HepG2 (cell line): ENCODE measurements around the gene ITIH3. TPM values are rescaled to one million over a fixed set of nuclear protein-coding genes. Genes with fewer than 3 reads are reported as not detected.
"Not testable (repeated sequence)": the region's sequence is repeated elsewhere in the genome, so short reads cannot be mapped to it uniquely, and the experiment has no call there.

ENCODE experiments used
- ATAC-seq: fragments of 200-7000 bp; cut with Tn5 transposase; 3 replicates; pipeline ENCODE4 v1.9.1; 2020; ENCODE audit warnings: mild to moderate bottlenecking, moderate library complexity
- BruUV-seq: library from RNA; stranded (reverse); fragments of 400-500 nt; replicated peaks from 2 replicates; lab custom pipeline; 2021; lab: Mats Ljungman, UMichigan
- CTCF ChIA-PET: fragments of 300-600 bp; formaldehyde crosslinking; extraction: SDS; loops from one replicate; lab custom pipeline; 2021; ENCODE audit warnings: low total read pairs, inconsistent platforms, low intra/inter-chr PET ratio; lab: Yijun Ruan, JAX
- POLR2A ChIA-PET: fragments of 350-600 bp; sonication (Branson Sonifier 250); formaldehyde crosslinking; loops from one replicate; lab custom pipeline; 2020; ENCODE audit warnings: antibody characterized with exemption, inconsistent platforms; lab: Yijun Ruan, JAX
- DNase-seq: peaks from one replicate; pipeline ENCODE4 v3.0.0-alpha.2; 2015; ENCODE audit warnings: low spot score
- FAIRE-seq: peaks from 3 replicates; lab custom pipeline; 2011; peaks lifted over from hg19 to GRCh38; lab: Jason Lieb, UNC
- H2AFZ ChIP-seq: one replicate; pipeline ENCODE4 v1.6.1; 2011; ENCODE audit warnings: low read length, inconsistent platforms
- H3K27ac ChIP-seq: fragments of 300-600 bp; 3 replicates; pipeline ENCODE4 v1.8.0; 2011; ENCODE audit warnings: mixed run types, mild to moderate bottlenecking, mixed read lengths, low read length, inconsistent platforms; ENCODE audit not compliant: insufficient read depth; ENCODE audit errors: extremely low read length
- H3K27me3 ChIP-seq, 2 experiments: fragments of 200-600 bp in 1 of 2; 2 replicates in 1 of 2; 3 replicates in 1 of 2; pipeline versions ENCODE4 v1.6.0 to v1.8.0; 2011; ENCODE audit warnings: low read length in 2 of 2, mild to moderate bottlenecking in 2 of 2, moderate library complexity in 2 of 2, inconsistent platforms in 1 of 2; ENCODE audit not compliant: insufficient read depth in 2 of 2, control insufficient read depth in 1 of 2
- H3K36me3 ChIP-seq, 2 experiments: fragments of 200-600 bp in 1 of 2; replicated peaks in 1 of 2; 2 replicates in 1 of 2; 3 replicates in 1 of 2; pipeline versions ENCODE4 v1.5.1 to v1.8.0; 2011; ENCODE audit warnings: low read length in 2 of 2, inconsistent platforms in 1 of 2; ENCODE audit not compliant: insufficient read depth in 2 of 2, control insufficient read depth in 1 of 2
- H3K4me1 ChIP-seq: 2 replicates; pipeline ENCODE4 v1.5.1; 2012; ENCODE audit warnings: low read length, inconsistent platforms; ENCODE audit not compliant: insufficient read depth
- H3K4me2 ChIP-seq: 2 replicates; pipeline ENCODE4 v1.6.0; 2011; ENCODE audit warnings: low read depth, low read length, inconsistent platforms
- H3K4me3 ChIP-seq, 3 experiments: fragments of 200-600 bp in 1 of 3; sonication (generic), shearing (Covaris generic) in 1 of 3; replicated peaks in 1 of 3; 2 replicates each; pipeline ENCODE4 v1.5.1; 2011 to 2016; ENCODE audit warnings: low read length in 3 of 3, inconsistent platforms in 2 of 3, low read depth in 2 of 3, mild to moderate bottlenecking in 2 of 3, control low read depth in 1 of 3, mixed read lengths in 1 of 3; ENCODE audit not compliant: insufficient read depth in 1 of 3
- H3K79me2 ChIP-seq: one replicate; pipeline ENCODE4 v1.6.1; 2011; ENCODE audit warnings: low read length, inconsistent platforms; ENCODE audit not compliant: insufficient read depth
- H3K9ac ChIP-seq: 2 replicates; pipeline ENCODE4 v1.6.0; 2011; ENCODE audit warnings: mild to moderate bottlenecking, low read depth, low read length, inconsistent platforms; ENCODE audit not compliant: insufficient read depth
- H3K9me3 ChIP-seq: 2 replicates; pipeline ENCODE4 v1.5.1; 2012; ENCODE audit warnings: mild to moderate bottlenecking, low read length
- H4K20me1 ChIP-seq: 2 replicates; pipeline ENCODE4 v1.6.0; 2011; ENCODE audit warnings: inconsistent platforms, mild to moderate bottlenecking, low read length, moderate library complexity; ENCODE audit not compliant: insufficient read depth
- ETV6 ChIP-seq: sonication (generic); formaldehyde crosslinking; conservative IDR thresholded peaks from 2 replicates; pipeline ENCODE4 v1.4.0; 2020; ENCODE audit warnings: missing genetic modification reagents
- POLR2AphosphoS5 ChIP-seq: IDR thresholded peaks from 2 replicates; pipeline ENCODE4 v1.6.1; 2012; ENCODE audit warnings: low read depth, low read length
- SETDB1 ChIP-seq: sonication (generic); formaldehyde crosslinking; IDR thresholded peaks from 2 replicates; pipeline ENCODE4 v1.5.1; 2020; ENCODE audit warnings: missing genetic modification reagents, mild to moderate bottlenecking, borderline replicate concordance
- ZC3H4 ChIP-seq: sonication (generic); formaldehyde crosslinking; IDR thresholded peaks from 2 replicates; pipeline ENCODE4 v1.4.0; 2020; ENCODE audit warnings: missing genetic modification reagents, borderline replicate concordance
- ZNF17 ChIP-seq: sonication (generic); formaldehyde crosslinking; IDR thresholded peaks from 2 replicates; pipeline ENCODE4 v1.5.0; 2020; ENCODE audit warnings: mild to moderate bottlenecking, missing genetic modification reagents
- ZNF34 ChIP-seq: sonication (generic); formaldehyde crosslinking; IDR thresholded peaks from 2 replicates; pipeline ENCODE4 v1.4.0; 2020; ENCODE audit warnings: mild to moderate bottlenecking, missing genetic modification reagents, borderline replicate concordance
- ZNF501 ChIP-seq: sonication (generic); formaldehyde crosslinking; IDR thresholded peaks from 2 replicates; pipeline ENCODE4 v1.5.1; 2020; ENCODE audit warnings: mild to moderate bottlenecking, moderate library complexity, missing genetic modification reagents
- ZNF563 ChIP-seq: sonication (generic); formaldehyde crosslinking; IDR thresholded peaks from 2 replicates; pipeline ENCODE4 v1.8.0; 2022; ENCODE audit warnings: mild to moderate bottlenecking, moderate library complexity, missing genetic modification reagents
- WGBS: methylation state at CpG from one replicate; pipeline ENCODE4 v1.1.6; 2017; ENCODE audit warnings: low lambda C conversion rate; 5-methylcytosine and 5-hydroxymethylcytosine counted together
- in situ Hi-C: cut with HindIII; loops from 2 replicates; pipeline ENCODE4 v1.10.0; 2017; ENCODE audit warnings: low pct_unique_long_range_greater_than_20kb; ENCODE audit not compliant: extremely low pct_ligation_motif_present
- intact Hi-C: fragments of 100-400 bp; cut with micrococcal nuclease; formaldehyde crosslinking; loops from one replicate; pipeline ENCODE4 v1.10.0; 2022; ENCODE audit not compliant: unreplicated experiment
- polyA plus RNA-seq, 8 experiments: library from polyadenylated mRNA; depleted of rRNA in 3 of 8; stranded (reverse) in 7 of 8; unstranded in 1 of 8; fragments of >200 nt; fragmentation: Illumina TruSeq in 4 of 8; extraction: Trizol in 4 of 8; gene quantifications; 2 replicates each; pipeline versions ENCODE4 v1.2.1 to v1.2.3, GENCODE V29; 2011 to 2016; ENCODE audit warnings: low read depth in 4 of 8, missing spikeins in 1 of 8, mixed read lengths in 1 of 8; ENCODE audit not compliant: insufficient read depth in 1 of 8
- total RNA-seq, 5 experiments: library from RNA; depleted of rRNA; stranded (reverse); fragments of >200 nt; fragmentation: Illumina TruSeq; extraction: Trizol; gene quantifications; 2 replicates each; pipeline ENCODE4 v1.2.3, GENCODE V29; 2016; ENCODE audit warnings: low read depth in 1 of 5
- TF ChIP-seq, protein P1 (sequence below): sonication (generic); formaldehyde crosslinking; IDR thresholded peaks from 2 replicates; pipeline ENCODE4 v1.5.0; 2020; ENCODE audit warnings: mild to moderate bottlenecking, missing genetic modification reagents, borderline replicate concordance
- TF ChIP-seq, protein P2 (sequence below): sonication (generic); formaldehyde crosslinking; IDR thresholded peaks from 2 replicates; pipeline ENCODE4 v1.8.1; 2023; ENCODE audit warnings: mild to moderate bottlenecking, inconsistent platforms, moderate library complexity, missing genetic modification reagents, borderline replicate concordance

The ITIH3 gene
- total and polyA plus RNA-seq, 2 of the 13 experiments (the other 11 are each of a cell fraction or from before 2014, with no cell fraction given), result 105 to 632 TPM

DNA sequence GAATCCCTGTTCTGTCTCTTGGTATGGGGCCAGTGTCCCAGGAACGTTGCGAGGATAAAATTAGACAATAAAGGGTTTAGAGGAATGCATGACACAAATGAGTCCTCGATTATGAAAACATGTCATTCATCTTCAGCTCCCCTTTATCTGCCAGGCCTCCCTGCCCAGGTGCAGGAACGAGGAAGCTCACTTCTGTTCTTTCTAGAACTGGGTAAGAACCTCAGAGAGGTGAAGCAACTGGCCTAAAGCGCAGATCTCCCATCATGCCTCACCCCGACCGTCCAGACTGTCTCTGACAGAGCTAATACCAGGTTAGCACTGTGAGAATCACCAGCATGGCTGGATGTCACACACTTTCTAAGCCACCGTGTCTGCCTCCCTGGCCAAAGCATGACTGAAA is 18.7 kb upstream of the ITIH3 start (continued):
- 0 out of 2 replicates have a peak, but pooled peaks have one; percentile 49 for TF ChIP-seq ZNF563 (CRISPR knock-in tag)
- 0 out of 2 replicates have a peak, but pooled peaks have one; percentile 1 for TF ChIP-seq ZNF34 (CRISPR knock-in tag)
- 0 out of 2 replicates have a peak, but pooled peaks have one; percentile 12 for TF ChIP-seq ZNF501
- TF ChIP-seq, protein P1, sequence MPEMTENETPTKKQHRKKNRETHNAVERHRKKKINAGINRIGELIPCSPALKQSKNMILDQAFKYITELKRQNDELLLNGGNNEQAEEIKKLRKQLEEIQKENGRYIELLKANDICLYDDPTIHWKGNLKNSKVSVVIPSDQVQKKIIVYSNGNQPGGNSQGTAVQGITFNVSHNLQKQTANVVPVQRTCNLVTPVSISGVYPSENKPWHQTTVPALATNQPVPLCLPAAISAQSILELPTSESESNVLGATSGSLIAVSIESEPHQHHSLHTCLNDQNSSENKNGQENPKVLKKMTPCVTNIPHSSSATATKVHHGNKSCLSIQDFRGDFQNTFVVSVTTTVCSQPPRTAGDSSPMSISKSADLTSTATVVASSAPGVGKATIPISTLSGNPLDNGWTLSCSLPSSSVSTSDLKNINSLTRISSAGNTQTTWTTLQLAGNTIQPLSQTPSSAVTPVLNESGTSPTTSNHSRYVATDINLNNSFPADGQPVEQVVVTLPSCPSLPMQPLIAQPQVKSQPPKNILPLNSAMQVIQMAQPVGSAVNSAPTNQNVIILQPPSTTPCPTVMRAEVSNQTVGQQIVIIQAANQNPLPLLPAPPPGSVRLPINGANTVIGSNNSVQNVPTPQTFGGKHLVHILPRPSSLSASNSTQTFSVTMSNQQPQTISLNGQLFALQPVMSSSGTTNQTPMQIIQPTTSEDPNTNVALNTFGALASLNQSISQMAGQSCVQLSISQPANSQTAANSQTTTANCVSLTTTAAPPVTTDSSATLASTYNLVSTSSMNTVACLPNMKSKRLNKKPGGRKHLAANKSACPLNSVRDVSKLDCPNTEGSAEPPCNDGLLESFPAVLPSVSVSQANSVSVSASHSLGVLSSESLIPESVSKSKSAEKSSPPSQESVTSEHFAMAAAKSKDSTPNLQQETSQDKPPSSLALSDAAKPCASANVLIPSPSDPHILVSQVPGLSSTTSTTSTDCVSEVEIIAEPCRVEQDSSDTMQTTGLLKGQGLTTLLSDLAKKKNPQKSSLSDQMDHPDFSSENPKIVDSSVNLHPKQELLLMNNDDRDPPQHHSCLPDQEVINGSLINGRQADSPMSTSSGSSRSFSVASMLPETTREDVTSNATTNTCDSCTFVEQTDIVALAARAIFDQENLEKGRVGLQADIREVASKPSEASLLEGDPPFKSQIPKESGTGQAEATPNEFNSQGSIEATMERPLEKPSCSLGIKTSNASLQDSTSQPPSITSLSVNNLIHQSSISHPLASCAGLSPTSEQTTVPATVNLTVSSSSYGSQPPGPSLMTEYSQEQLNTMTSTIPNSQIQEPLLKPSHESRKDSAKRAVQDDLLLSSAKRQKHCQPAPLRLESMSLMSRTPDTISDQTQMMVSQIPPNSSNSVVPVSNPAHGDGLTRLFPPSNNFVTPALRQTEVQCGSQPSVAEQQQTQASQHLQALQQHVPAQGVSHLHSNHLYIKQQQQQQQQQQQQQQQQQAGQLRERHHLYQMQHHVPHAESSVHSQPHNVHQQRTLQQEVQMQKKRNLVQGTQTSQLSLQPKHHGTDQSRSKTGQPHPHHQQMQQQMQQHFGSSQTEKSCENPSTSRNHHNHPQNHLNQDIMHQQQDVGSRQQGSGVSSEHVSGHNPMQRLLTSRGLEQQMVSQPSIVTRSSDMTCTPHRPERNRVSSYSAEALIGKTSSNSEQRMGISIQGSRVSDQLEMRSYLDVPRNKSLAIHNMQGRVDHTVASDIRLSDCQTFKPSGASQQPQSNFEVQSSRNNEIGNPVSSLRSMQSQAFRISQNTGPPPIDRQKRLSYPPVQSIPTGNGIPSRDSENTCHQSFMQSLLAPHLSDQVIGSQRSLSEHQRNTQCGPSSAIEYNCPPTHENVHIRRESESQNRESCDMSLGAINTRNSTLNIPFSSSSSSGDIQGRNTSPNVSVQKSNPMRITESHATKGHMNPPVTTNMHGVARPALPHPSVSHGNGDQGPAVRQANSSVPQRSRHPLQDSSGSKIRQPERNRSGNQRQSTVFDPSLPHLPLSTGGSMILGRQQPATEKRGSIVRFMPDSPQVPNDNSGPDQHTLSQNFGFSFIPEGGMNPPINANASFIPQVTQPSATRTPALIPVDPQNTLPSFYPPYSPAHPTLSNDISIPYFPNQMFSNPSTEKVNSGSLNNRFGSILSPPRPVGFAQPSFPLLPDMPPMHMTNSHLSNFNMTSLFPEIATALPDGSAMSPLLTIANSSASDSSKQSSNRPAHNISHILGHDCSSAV (CRISPR knock-in tag), result no peak
- TF ChIP-seq SETDB1 (CRISPR knock-in tag), result no peak
- TF ChIP-seq POLR2AphosphoS5, result peak; percentile 28; the same call in 1 of the 2 replicates
- 0 out of 2 replicates have a peak, but pooled peaks have one; percentile 58 for TF ChIP-seq ZNF17
- TF ChIP-seq ETV6, result no peak
- TF ChIP-seq ZC3H4 (CRISPR knock-in tag), result peak; percentile 32; the same call in 1 of the 2 replicates
- TF ChIP-seq, protein P2, sequence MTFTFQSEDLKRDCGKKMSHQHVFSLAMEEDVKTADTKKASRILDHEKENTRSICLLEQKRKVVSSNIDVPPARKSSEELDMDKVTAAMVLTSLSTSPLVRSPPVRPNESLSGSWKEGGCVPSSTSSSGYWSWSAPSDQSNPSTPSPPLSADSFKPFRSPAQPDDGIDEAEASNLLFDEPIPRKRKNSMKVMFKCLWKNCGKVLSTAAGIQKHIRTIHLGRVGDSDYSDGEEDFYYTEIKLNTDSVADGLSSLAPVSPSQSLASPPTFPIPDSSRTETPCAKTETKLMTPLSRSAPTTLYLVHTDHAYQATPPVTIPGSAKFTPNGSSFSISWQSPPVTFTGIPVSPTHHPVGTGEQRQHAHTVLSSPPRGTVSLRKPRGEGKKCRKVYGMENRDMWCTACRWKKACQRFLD (CRISPR knock-in tag), result 0 out of 2 replicates have a peak, but pooled peaks have one; percentile 21

DNA sequence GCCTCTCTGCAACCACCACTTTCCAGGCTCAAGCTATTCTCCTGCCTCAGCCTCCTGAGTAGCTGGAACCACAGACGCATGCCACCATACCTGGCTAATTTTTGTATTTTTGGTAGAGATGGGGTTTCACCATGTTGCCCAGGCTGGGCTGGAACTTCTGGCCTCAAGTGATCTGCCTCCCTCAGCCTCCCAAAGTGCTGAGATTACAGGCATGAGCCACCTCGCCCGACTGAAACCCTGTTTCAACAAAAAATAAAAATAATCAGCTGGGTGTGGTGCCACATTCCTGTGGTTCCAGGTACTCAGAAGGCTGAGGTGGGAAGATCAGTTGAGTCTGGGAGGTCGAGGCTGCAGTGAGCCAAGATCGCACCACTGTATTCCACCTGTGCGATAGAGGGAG is 18.1 kb upstream of the ITIH3 start:
- H3K36me3 ChIP-seq, H3K79me2 ChIP-seq, H3K4me3 ChIP-seq, H3K27me3 ChIP-seq, H2AFZ ChIP-seq, H4K20me1 ChIP-seq, BruUV-seq, H3K9me3 ChIP-seq, FAIRE-seq, in situ Hi-C loops, DNase-seq, ATAC-seq, CTCF ChIA-PET: not testable (repeated sequence)
- 75% methylated on average over 6 of the region's 6 CpGs for WGBS
- POLR2A ChIA-PET, result interaction anchor here (0.7 to 18.4 kb wide), 7 partner anchors 10 to 420 kb away, joined by 3 to 466 read pairs (median 10); partner anchors contain the start of genes GLT8D1, ITIH3, PRKCD and SPCS1
- peak overlapping the region; percentile 59; the same call in 1 of the 2 replicates for H3K9ac ChIP-seq
- peaks cover 87% of the 10 kb centered on the region for H3K4me1 ChIP-seq
- intact Hi-C loops, result loop anchor here (10.0 kb wide), 1 partner anchor 48 kb away; no protein-coding TSS in a partner anchor
- H3K4me2 ChIP-seq, result peak overlapping the region; percentile 71; the same call in 1 of the 2 replicates
- H3K27ac ChIP-seq, result peak overlapping the region; percentile 88
